IMR-90 (cell line): ENCODE results near the gene RPS15. TPM values are rescaled to one million over a fixed set of nuclear protein-coding genes. Genes with fewer than 3 reads are reported as not detected.

Experiments
- ATAC-seq: fragments of 200-7000 bp; cut with Tn5 transposase; 2 replicates; pipeline ENCODE4 v1.9.1; 2020; ENCODE audit warnings: low read depth, mild to moderate bottlenecking, moderate library complexity
- BruUV-seq: library from RNA; stranded (reverse); fragments of 400-500 nt; replicated peaks from 2 replicates; lab custom pipeline; 2021; lab: Mats Ljungman, UMichigan
- CTCF ChIA-PET: fragments of 300-600 bp; formaldehyde crosslinking; extraction: SDS; loops from one replicate; lab custom pipeline; 2021; ENCODE audit warnings: antibody characterized with exemption; lab: Yijun Ruan, JAX
- POLR2A ChIA-PET: fragments of 300-600 bp; sonication (Branson Sonifier 250); formaldehyde crosslinking; loops from one replicate; lab custom pipeline; 2022; ENCODE audit warnings: antibody characterized with exemption; ENCODE audit not compliant: unreplicated experiment; lab: Charles Lee
- DNase-seq: peaks from one replicate; pipeline ENCODE4 v3.0.0; 2013
- H2AFZ ChIP-seq: replicated peaks from 2 replicates; pipeline ENCODE3; 2013; ENCODE audit warnings: low read length, mild to moderate bottlenecking; ENCODE audit not compliant: poor library complexity
- H2AK5ac ChIP-seq: 2 replicates; pipeline ENCODE4 v1.6.1; 2013; ENCODE audit warnings: low read depth, low read length, inconsistent platforms
- H2AK9ac ChIP-seq: replicated peaks from 2 replicates; pipeline ENCODE3; 2013; ENCODE audit warnings: mild to moderate bottlenecking, low read depth, low read length, moderate library complexity; ENCODE audit not compliant: poor library complexity
- H2BK120ac ChIP-seq: 2 replicates; pipeline ENCODE4 v1.6.1; 2013; ENCODE audit warnings: low read depth, low read length, inconsistent platforms
- H2BK15ac ChIP-seq: 3 replicates; pipeline ENCODE4 v1.6.1; 2013; ENCODE audit warnings: low read depth, low read length, inconsistent platforms
- H2BK20ac ChIP-seq: 2 replicates; pipeline ENCODE4 v1.6.1; 2013; ENCODE audit warnings: low read depth, mild to moderate bottlenecking, inconsistent platforms, low read length, moderate library complexity
- H2BK5ac ChIP-seq: 2 replicates; pipeline ENCODE4 v1.6.1; 2013; ENCODE audit warnings: mild to moderate bottlenecking, low read depth, low read length, inconsistent platforms; ENCODE audit not compliant: poor library complexity, severe bottlenecking
- H3K14ac ChIP-seq: replicated peaks from 2 replicates; pipeline ENCODE4 v1.6.1; 2013; ENCODE audit warnings: low read depth, low read length, inconsistent platforms
- H3K18ac ChIP-seq: 2 replicates; pipeline ENCODE4 v1.6.1; 2013; ENCODE audit warnings: low read depth, low read length, control low read depth
- H3K23ac ChIP-seq: 2 replicates; pipeline ENCODE4 v1.6.1; 2013; ENCODE audit warnings: low read depth, low read length, inconsistent platforms
- H3K27ac ChIP-seq: 2 replicates; pipeline ENCODE4 v1.5.1; 2013; ENCODE audit warnings: mild to moderate bottlenecking, control low read depth, low read length; ENCODE audit not compliant: insufficient read depth
- H3K27me3 ChIP-seq: 2 replicates; pipeline ENCODE4 v1.6.1; 2013; ENCODE audit warnings: low read length; ENCODE audit not compliant: control insufficient read depth, insufficient read depth
- H3K36me3 ChIP-seq: 2 replicates; pipeline ENCODE4 v1.6.1; 2013; ENCODE audit warnings: low read length, mixed read lengths; ENCODE audit not compliant: control insufficient read depth, insufficient read depth
- H3K4ac ChIP-seq: 2 replicates; pipeline ENCODE4 v1.6.1; 2013; ENCODE audit warnings: low read depth, low read length, inconsistent platforms
- H3K4me1 ChIP-seq: 2 replicates; pipeline ENCODE4 v1.6.1; 2013; ENCODE audit warnings: low read length, mixed read lengths; ENCODE audit not compliant: control insufficient read depth, insufficient read depth
- H3K4me2 ChIP-seq: 2 replicates; pipeline ENCODE4 v1.6.1; 2013; ENCODE audit warnings: low read depth, mild to moderate bottlenecking, control low read depth, low read length, moderate library complexity
- H3K4me3 ChIP-seq: 2 replicates; pipeline ENCODE4 v1.5.1; 2013; ENCODE audit warnings: low read depth, mild to moderate bottlenecking, control low read depth, low read length, moderate library complexity; ENCODE audit not compliant: insufficient read depth
- H3K56ac ChIP-seq: 2 replicates; pipeline ENCODE4 v1.6.1; 2013; ENCODE audit warnings: low read length, inconsistent platforms; ENCODE audit not compliant: insufficient read depth; ENCODE audit errors: extremely low read depth
- H3K79me1 ChIP-seq, 2 experiments: 2 replicates each; pipeline ENCODE4 v1.6.1; 2013; ENCODE audit warnings: low read length in 2 of 2, inconsistent platforms in 1 of 2, low read depth in 1 of 2
- H3K9ac ChIP-seq: 2 replicates; pipeline ENCODE4 v1.6.1; 2013; ENCODE audit warnings: low read depth, low read length, control low read depth
- H3K9me1 ChIP-seq: 2 replicates; pipeline ENCODE4 v1.6.1; 2013; ENCODE audit warnings: low read length, inconsistent platforms; ENCODE audit not compliant: insufficient read depth
- H3K9me3 ChIP-seq: 2 replicates; pipeline ENCODE4 v1.6.1; 2013; ENCODE audit warnings: low read length; ENCODE audit not compliant: control insufficient read depth, insufficient read depth
- H4K20me1 ChIP-seq: 2 replicates; pipeline ENCODE4 v1.6.1; 2013; ENCODE audit warnings: low read length, inconsistent platforms; ENCODE audit not compliant: insufficient read depth
- H4K5ac ChIP-seq: 2 replicates; pipeline ENCODE4 v1.6.1; 2013; ENCODE audit warnings: mild to moderate bottlenecking, low read depth, low read length, control low read depth
- H4K8ac ChIP-seq, 2 experiments: 2 replicates each; pipeline ENCODE4 v1.6.1; 2013; ENCODE audit warnings: low read depth in 2 of 2, low read length in 2 of 2, control low read depth in 1 of 2, inconsistent platforms in 1 of 2
- H4K91ac ChIP-seq: 2 replicates; pipeline ENCODE4 v1.6.1; 2013; ENCODE audit warnings: low read depth, low read length, inconsistent platforms; ENCODE audit not compliant: insufficient read depth
- BHLHE40 ChIP-seq: fragments of 150-350 bp; IDR thresholded peaks from 2 replicates; pipeline ENCODE4 v1.6.1; 2016; ENCODE audit warnings: mild to moderate bottlenecking, low read depth, low read length
- CEBPB ChIP-seq: IDR thresholded peaks from 2 replicates; pipeline ENCODE4 v1.6.1; 2012; ENCODE audit warnings: low read depth, low read length, improper control_type of control experiment
- CHD1 ChIP-seq: IDR thresholded peaks from 2 replicates; pipeline ENCODE4 v1.6.1; 2012; ENCODE audit warnings: low read depth, low read length, improper control_type of control experiment
- FOS ChIP-seq: fragments of 150-350 bp; IDR thresholded peaks from 2 replicates; pipeline ENCODE4 v1.6.1; 2016; ENCODE audit warnings: low read depth, low read length
- MAFK ChIP-seq: IDR thresholded peaks from 2 replicates; pipeline ENCODE4 v1.6.1; 2012; ENCODE audit warnings: low read depth, low read length, improper control_type of control experiment
- MAZ ChIP-seq: IDR thresholded peaks from 2 replicates; pipeline ENCODE4 v1.6.1; 2012; ENCODE audit warnings: low read depth, mild to moderate bottlenecking, low read length, improper control_type of control experiment, moderate library complexity, borderline replicate concordance
- MXI1 ChIP-seq: IDR thresholded peaks from 2 replicates; pipeline ENCODE4 v1.6.1; 2012; ENCODE audit warnings: low read depth, mild to moderate bottlenecking, low read length, moderate library complexity, borderline replicate concordance
- NFE2L2 ChIP-seq: fragments of 150-350 bp; IDR thresholded peaks from 2 replicates; pipeline ENCODE4 v1.6.1; 2016; ENCODE audit warnings: low read depth, mild to moderate bottlenecking, low read length
- POLR2A ChIP-seq: IDR thresholded peaks from 2 replicates; pipeline ENCODE4 v1.6.1; 2012; ENCODE audit warnings: mild to moderate bottlenecking, low read depth, low read length
- RAD21 ChIP-seq: IDR thresholded peaks from 2 replicates; pipeline ENCODE4 v1.6.1; 2012; ENCODE audit warnings: low read length, improper control_type of control experiment
- RCOR1 ChIP-seq: IDR thresholded peaks from 2 replicates; pipeline ENCODE4 v1.6.1; 2012; ENCODE audit warnings: mild to moderate bottlenecking, low read length, improper control_type of control experiment; ENCODE audit not compliant: insufficient replicate concordance
- RFX5 ChIP-seq: IDR thresholded peaks from 2 replicates; pipeline ENCODE4 v1.8.0; 2012; ENCODE audit warnings: low read depth, mild to moderate bottlenecking, low read length, moderate library complexity
- SMC3 ChIP-seq: fragments of 150-350 bp; IDR thresholded peaks from 2 replicates; pipeline ENCODE4 v1.6.1; 2016; ENCODE audit warnings: low read depth, mild to moderate bottlenecking, antibody characterized with exemption, low read length, moderate library complexity
- USF2 ChIP-seq: fragments of 150-350 bp; IDR thresholded peaks from 2 replicates; pipeline ENCODE4 v1.6.1; 2017; ENCODE audit warnings: mild to moderate bottlenecking, antibody characterized with exemption, low read length, low read depth
- WGBS, 2 experiments: methylation state at CpG; one replicate each; pipeline versions ENCODE4 v1.1.5 to v1.1.7; 2013; ENCODE audit warnings: missing lambda C conversion rate in 2 of 2; ENCODE audit not compliant: insufficient read length in 1 of 2; ENCODE audit errors: extremely low coverage in 2 of 2; 5-methylcytosine and 5-hydroxymethylcytosine counted together
- dilution Hi-C: fragments of 300-500 bp; cut with HindIII; formaldehyde crosslinking; loops from one replicate; pipeline ENCODE4 v1.14.3; 2018; ENCODE audit warnings: low sequenced_read_pairs; ENCODE audit not compliant: unreplicated experiment
- in situ Hi-C: fragments of 300-500 bp; cut with MboI; formaldehyde crosslinking; loops from 3 replicates; pipeline ENCODE4 v1.14.3; 2019; ENCODE audit warnings: low sequenced_read_pairs, inconsistent platforms, mixed read lengths
- intact Hi-C: fragments of 100-400 bp; cut with micrococcal nuclease; formaldehyde crosslinking; loops from 2 replicates; pipeline ENCODE4 v1.10.0; 2022
- polyA plus RNA-seq, 3 experiments: library from polyadenylated mRNA; depleted of rRNA; stranded (reverse); fragments of >200 nt; gene quantifications; 2 replicates each; pipeline ENCODE4 v1.2.3, GENCODE V29; 2012; ENCODE audit warnings: low replicate concordance in 1 of 3
- total RNA-seq: library from RNA; depleted of rRNA; stranded (reverse); fragments of >200 nt; gene quantifications from 2 replicates; pipeline ENCODE4 v1.2.3, GENCODE V29; 2012
- TF ChIP-seq, protein P1 (sequence below): fragments of 150-350 bp; IDR thresholded peaks from 2 replicates; pipeline ENCODE4 v1.6.1; 2016; ENCODE audit warnings: low read depth, mild to moderate bottlenecking, low read length, moderate library complexity, borderline replicate concordance
- TF ChIP-seq, protein P2 (sequence below): conservative IDR thresholded peaks from 2 replicates; pipeline ENCODE4 v1.5.1; 2012; ENCODE audit warnings: mild to moderate bottlenecking, low read depth, low read length, improper control_type of control experiment

Gene RPS15
- total and polyA plus RNA-seq, 2 of the 4 experiments (the other 2 are of a cell fraction), result 1,179 to 1,855 TPM

- Histone ChIP-seq H2AK9ac (no peak overlapping the region), H3K9me3 (no peaks in the 10 kb centered on the region; the same call in 1 of the 2 replicates), H2AFZ (no peak overlapping the region), H3K4me2 (peak overlapping the region; percentile 75; the same call in 1 of the 2 replicates), H2BK5ac (no peak overlapping the region), H2BK20ac (no peak overlapping the region), H3K9me1 (no peaks in the 10 kb centered on the region), H3K18ac (no peak overlapping the region), H2BK120ac (no peak overlapping the region), H3K4ac (no peak overlapping the region), H4K5ac (no peak overlapping the region), H3K14ac (no peak overlapping the region), H3K4me1 (peaks cover 21% of the 10 kb centered on the region), H3K27me3 (peaks cover 69% of the 10 kb centered on the region), H3K56ac (no peak overlapping the region), H2AK5ac (no peak overlapping the region), H3K23ac (no peak overlapping the region), H3K27ac (no peak overlapping the region), H2BK15ac (no peak overlapping the region), H3K4me3 (no peak overlapping the region), H3K36me3 (no peaks in the 10 kb centered on the region; the same call in 1 of the 2 replicates), H4K8ac (no peak overlapping the region), H4K20me1 (peaks cover 91% of the 10 kb centered on the region), H3K79me1 (peaks cover 0 to 21% of the 10 kb centered on the region in 2 experiments; a peak in 1 of 4 replicates), H4K91ac (no peak overlapping the region), H3K9ac (no peak overlapping the region)
- TF ChIP-seq CEBPB, result no peak
- TF ChIP-seq POLR2A, result no peak
- no peak for TF ChIP-seq SMC3
- no peak for TF ChIP-seq RFX5
- no peak for TF ChIP-seq MAZ
- no peak for TF ChIP-seq NFE2L2
- TF ChIP-seq RAD21, result no peak
- no peak for TF ChIP-seq BHLHE40
- TF ChIP-seq, protein P1, sequence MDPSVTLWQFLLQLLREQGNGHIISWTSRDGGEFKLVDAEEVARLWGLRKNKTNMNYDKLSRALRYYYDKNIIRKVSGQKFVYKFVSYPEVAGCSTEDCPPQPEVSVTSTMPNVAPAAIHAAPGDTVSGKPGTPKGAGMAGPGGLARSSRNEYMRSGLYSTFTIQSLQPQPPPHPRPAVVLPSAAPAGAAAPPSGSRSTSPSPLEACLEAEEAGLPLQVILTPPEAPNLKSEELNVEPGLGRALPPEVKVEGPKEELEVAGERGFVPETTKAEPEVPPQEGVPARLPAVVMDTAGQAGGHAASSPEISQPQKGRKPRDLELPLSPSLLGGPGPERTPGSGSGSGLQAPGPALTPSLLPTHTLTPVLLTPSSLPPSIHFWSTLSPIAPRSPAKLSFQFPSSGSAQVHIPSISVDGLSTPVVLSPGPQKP, result no peak
- TF ChIP-seq CHD1, result no peak
- no peak for TF ChIP-seq USF2
- TF ChIP-seq FOS, result no peak
- no peak for TF ChIP-seq RCOR1
- TF ChIP-seq MAFK, result no peak
- no peak for TF ChIP-seq MXI1
- TF ChIP-seq, protein P2, sequence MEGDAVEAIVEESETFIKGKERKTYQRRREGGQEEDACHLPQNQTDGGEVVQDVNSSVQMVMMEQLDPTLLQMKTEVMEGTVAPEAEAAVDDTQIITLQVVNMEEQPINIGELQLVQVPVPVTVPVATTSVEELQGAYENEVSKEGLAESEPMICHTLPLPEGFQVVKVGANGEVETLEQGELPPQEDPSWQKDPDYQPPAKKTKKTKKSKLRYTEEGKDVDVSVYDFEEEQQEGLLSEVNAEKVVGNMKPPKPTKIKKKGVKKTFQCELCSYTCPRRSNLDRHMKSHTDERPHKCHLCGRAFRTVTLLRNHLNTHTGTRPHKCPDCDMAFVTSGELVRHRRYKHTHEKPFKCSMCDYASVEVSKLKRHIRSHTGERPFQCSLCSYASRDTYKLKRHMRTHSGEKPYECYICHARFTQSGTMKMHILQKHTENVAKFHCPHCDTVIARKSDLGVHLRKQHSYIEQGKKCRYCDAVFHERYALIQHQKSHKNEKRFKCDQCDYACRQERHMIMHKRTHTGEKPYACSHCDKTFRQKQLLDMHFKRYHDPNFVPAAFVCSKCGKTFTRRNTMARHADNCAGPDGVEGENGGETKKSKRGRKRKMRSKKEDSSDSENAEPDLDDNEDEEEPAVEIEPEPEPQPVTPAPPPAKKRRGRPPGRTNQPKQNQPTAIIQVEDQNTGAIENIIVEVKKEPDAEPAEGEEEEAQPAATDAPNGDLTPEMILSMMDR, result no peak
- CTCF ChIA-PET, result no interaction called here
- BruUV-seq, result no TSS peak
- intact Hi-C loops (no loop called here), in situ Hi-C loops (no loop called here), dilution Hi-C loops (no loop called here)
- 13% methylated on average over 9 of the region's 22 CpGs; no CpG with 5 or more reads in 1 of the 2 experiments for WGBS, 2 experiments
- DNase-seq (no peak), ATAC-seq (peak; percentile 2; the same call in 1 of the 2 replicates)
- POLR2A ChIA-PET, result no interaction called here
Observed at GRCh38 chr19:1470055-1470304, 31.8 kb downstream of the RPS15 start.
